Measurements from ENCODE around the gene SKAP2.

Gene SKAP2

GRCh38 chr7:26690135-26690805, 174.1 kb downstream of the SKAP2 start:
- DNase-seq = no peak

- peak in 1 of 2 experiments; percentile 10 for DNase-seq
These were observed 175.4 kb downstream of the SKAP2 start for GRCh38 chr7:26688936-26689506.

GRCh38 chr7:26688388-26688787, 176.0 kb downstream of the SKAP2 start:
- peak; percentile 64 to 75 for DNase-seq

- DNase-seq = no peak
These were observed 177.4 kb downstream of the SKAP2 start for GRCh38 chr7:26687032-26687431.

GRCh38 chr7:26686448-26686981, 177.9 kb downstream of the SKAP2 start:
- DNase-seq = peak; percentile 21 to 74

GRCh38 chr7:26685606-26686005, 178.8 kb downstream of the SKAP2 start:
- DNase-seq = no peak

- no peak for DNase-seq
These were observed 179.9 kb downstream of the SKAP2 start for GRCh38 chr7:26684447-26684846.

GRCh38 chr7:26683277-26683676, 181.1 kb downstream of the SKAP2 start:
- DNase-seq = no peak

GRCh38 chr7:26681819-26682418, 182.5 kb downstream of the SKAP2 start:
- DNase-seq = peak in 1 of 2 experiments; percentile 55

- DNase-seq = no peak
These were observed 183.8 kb downstream of the SKAP2 start for GRCh38 chr7:26680587-26680986.

GRCh38 chr7:26675143-26675887, 189.1 kb downstream of the SKAP2 start:
- no peak for DNase-seq

GRCh38 chr7:26673858-26674257, 190.5 kb downstream of the SKAP2 start:
- DNase-seq = no peak

- no peak for DNase-seq
These were observed 191.1 kb downstream of the SKAP2 start for GRCh38 chr7:26673271-26673670.

- no peak for DNase-seq
These were observed 193.5 kb downstream of the SKAP2 start for GRCh38 chr7:26670841-26671240.

GRCh38 chr7:26670290-26670689, 194.1 kb downstream of the SKAP2 start:
- no peak for DNase-seq

- no peak for DNase-seq
These were observed 195.6 kb downstream of the SKAP2 start for GRCh38 chr7:26668821-26669220.

- peak; percentile 97 for DNase-seq
These were observed 196.8 kb downstream of the SKAP2 start for GRCh38 chr7:26667514-26668133.

GRCh38 chr7:26664735-26665416, 199.5 kb downstream of the SKAP2 start:
- no peak for DNase-seq

- DNase-seq = no peak
These were observed 200.1 kb downstream of the SKAP2 start for GRCh38 chr7:26664274-26664673.

GRCh38 chr7:26663874-26664273, 200.5 kb downstream of the SKAP2 start:
- no peak for DNase-seq

- no peak for DNase-seq
These were observed 201.7 kb downstream of the SKAP2 start for GRCh38 chr7:26662646-26663045.

- no peak for DNase-seq
These were observed 205.3 kb downstream of the SKAP2 start for GRCh38 chr7:26659121-26659520.
